Effector memory CD4-positive, alpha-beta T cell (primary cell): ENCODE measurements around the gene TSPAN4.

ENCODE experiments used
- DNase-seq, 3 donors: peaks; one replicate each; pipeline ENCODE4 v3.0.0-alpha.2; 2020
- H3K27ac ChIP-seq: 2 replicates; pipeline ENCODE4 v1.7.0; 2013; ENCODE audit warnings: mild to moderate bottlenecking, low read length, moderate library complexity; ENCODE audit not compliant: insufficient read depth, poor library complexity, severe bottlenecking
- H3K27me3 ChIP-seq: replicated peaks from 2 replicates; pipeline ENCODE4 v1.7.0; 2013; ENCODE audit warnings: mild to moderate bottlenecking, low read length; ENCODE audit not compliant: insufficient read depth, control insufficient read depth, poor library complexity, severe bottlenecking
- H3K36me3 ChIP-seq: 2 replicates; pipeline ENCODE4 v1.7.0; 2013; ENCODE audit warnings: mild to moderate bottlenecking, low read length, moderate library complexity; ENCODE audit not compliant: control insufficient read depth, insufficient read depth
- H3K4me1 ChIP-seq: 2 replicates; pipeline ENCODE4 v1.7.0; 2013; ENCODE audit warnings: low read length, mild to moderate bottlenecking; ENCODE audit not compliant: control insufficient read depth, insufficient read depth, poor library complexity, severe bottlenecking
- H3K4me3 ChIP-seq: 2 replicates; pipeline ENCODE4 v1.7.0; 2013; ENCODE audit warnings: low read length, low read depth, mild to moderate bottlenecking; ENCODE audit not compliant: insufficient read depth, poor library complexity, severe bottlenecking
- H3K9me3 ChIP-seq: 2 replicates; pipeline ENCODE4 v1.7.0; 2013; ENCODE audit warnings: mild to moderate bottlenecking, low read length, moderate library complexity; ENCODE audit not compliant: control insufficient read depth

The TSPAN4 gene

GRCh38 chr11:818396-819128 lies 24.1 kb upstream of the TSPAN4 start, which contains the start of gene PNPLA2:
PNPLA2 (plus strand) TSS chr11:818914; CDS start chr11:819719, 805 bp downstream.
- H3K36me3 ChIP-seq, result peaks cover 11% of the 10 kb centered on the region
- no peaks in the 10 kb centered on the region for H3K9me3 ChIP-seq
- peaks cover 22% of the 10 kb centered on the region for H3K4me1 ChIP-seq
- peak within 1 kb of the TSS; percentile 93 for H3K4me3 ChIP-seq
- H3K27ac ChIP-seq, result peak within 1 kb of the TSS; percentile 91
- no peak for DNase-seq
- H3K27me3 ChIP-seq, result no peaks in the 10 kb centered on the region

- Histone ChIP-seq H3K27ac (peak overlapping the region; percentile 91), H3K4me1 (peaks cover 22% of the 10 kb centered on the region), H3K9me3 (no peaks in the 10 kb centered on the region), H3K36me3 (peaks cover 18% of the 10 kb centered on the region), H3K4me3 (peak overlapping the region; percentile 93), H3K27me3 (no peaks in the 10 kb centered on the region)
- peak; percentile 81 to 88 (median 85) for DNase-seq
Measured at GRCh38 chr11:819129-819931, 23.3 kb upstream of the TSPAN4 start.

- H3K27ac ChIP-seq, result peak overlapping the region; percentile 91
- peak; percentile 88 to 93 (median 91) for DNase-seq
Measured at GRCh38 chr11:819943-820649, 22.6 kb upstream of the TSPAN4 start.

GRCh38 chr11:820655-821511 lies 21.8 kb upstream of the TSPAN4 start:
- Histone ChIP-seq H3K4me3 (peak overlapping the region; percentile 93), H3K36me3 (peaks cover 27% of the 10 kb centered on the region), H3K27ac (peak overlapping the region; percentile 91), H3K4me1 (peaks cover 22% of the 10 kb centered on the region), H3K9me3 (no peaks in the 10 kb centered on the region), H3K27me3 (no peaks in the 10 kb centered on the region)
- no peak for DNase-seq

More at GRCh38 chr11:819943-820649, 22.6 kb upstream of the TSPAN4 start:
- Histone ChIP-seq H3K9me3 (no peaks in the 10 kb centered on the region), H3K4me3 (peak overlapping the region; percentile 93), H3K27me3 (no peaks in the 10 kb centered on the region), H3K36me3 (peaks cover 24% of the 10 kb centered on the region), H3K4me1 (peaks cover 22% of the 10 kb centered on the region)

GRCh38 chr11:821512-822371 lies 20.9 kb upstream of the TSPAN4 start:
- DNase-seq, result no peak
- H3K4me1 ChIP-seq, result peaks cover 26% of the 10 kb centered on the region
- H3K4me3 ChIP-seq, result no peak overlapping the region

GRCh38 chr11:823441-824291 lies 19.0 kb upstream of the TSPAN4 start:
- peaks cover 31% of the 10 kb centered on the region for H3K4me1 ChIP-seq
- H3K4me3 ChIP-seq, result no peak overlapping the region
- H3K9me3 ChIP-seq, result no peaks in the 10 kb centered on the region
- DNase-seq, result no peak
- peaks cover 27% of the 10 kb centered on the region for H3K36me3 ChIP-seq
- peaks cover 14% of the 10 kb centered on the region for H3K27me3 ChIP-seq
- H3K27ac ChIP-seq, result no peak overlapping the region

More at GRCh38 chr11:821512-822371, 20.9 kb upstream of the TSPAN4 start:
- Histone ChIP-seq H3K9me3 (no peaks in the 10 kb centered on the region), H3K27ac (no peak overlapping the region), H3K27me3 (no peaks in the 10 kb centered on the region), H3K36me3 (peaks cover 27% of the 10 kb centered on the region)

GRCh38 chr11:824292-824880 lies 18.3 kb upstream of the TSPAN4 start:
- Histone ChIP-seq H3K36me3 (peaks cover 27% of the 10 kb centered on the region), H3K4me1 (peaks cover 32% of the 10 kb centered on the region), H3K27ac (no peak overlapping the region), H3K9me3 (no peaks in the 10 kb centered on the region), H3K27me3 (peaks cover 21% of the 10 kb centered on the region), H3K4me3 (no peak overlapping the region)
- no peak for DNase-seq

- peaks cover 27% of the 10 kb centered on the region for H3K36me3 ChIP-seq
- H3K27me3 ChIP-seq, result peaks cover 26% of the 10 kb centered on the region
- no peaks in the 10 kb centered on the region for H3K9me3 ChIP-seq
- H3K4me1 ChIP-seq, result peaks cover 38% of the 10 kb centered on the region
- H3K27ac ChIP-seq, result no peak overlapping the region
- no peak for DNase-seq
- H3K4me3 ChIP-seq, result no peak overlapping the region
Measured at GRCh38 chr11:824942-825341, 17.7 kb upstream of the TSPAN4 start.
